D341Med (cell line): ENCODE data around the gene MICAL2.

Experiments used
- DNase-seq: peaks from one replicate; pipeline ENCODE4 v3.0.0; 2012; ENCODE audit warnings: low spot score

MICAL2 gene, protein sequence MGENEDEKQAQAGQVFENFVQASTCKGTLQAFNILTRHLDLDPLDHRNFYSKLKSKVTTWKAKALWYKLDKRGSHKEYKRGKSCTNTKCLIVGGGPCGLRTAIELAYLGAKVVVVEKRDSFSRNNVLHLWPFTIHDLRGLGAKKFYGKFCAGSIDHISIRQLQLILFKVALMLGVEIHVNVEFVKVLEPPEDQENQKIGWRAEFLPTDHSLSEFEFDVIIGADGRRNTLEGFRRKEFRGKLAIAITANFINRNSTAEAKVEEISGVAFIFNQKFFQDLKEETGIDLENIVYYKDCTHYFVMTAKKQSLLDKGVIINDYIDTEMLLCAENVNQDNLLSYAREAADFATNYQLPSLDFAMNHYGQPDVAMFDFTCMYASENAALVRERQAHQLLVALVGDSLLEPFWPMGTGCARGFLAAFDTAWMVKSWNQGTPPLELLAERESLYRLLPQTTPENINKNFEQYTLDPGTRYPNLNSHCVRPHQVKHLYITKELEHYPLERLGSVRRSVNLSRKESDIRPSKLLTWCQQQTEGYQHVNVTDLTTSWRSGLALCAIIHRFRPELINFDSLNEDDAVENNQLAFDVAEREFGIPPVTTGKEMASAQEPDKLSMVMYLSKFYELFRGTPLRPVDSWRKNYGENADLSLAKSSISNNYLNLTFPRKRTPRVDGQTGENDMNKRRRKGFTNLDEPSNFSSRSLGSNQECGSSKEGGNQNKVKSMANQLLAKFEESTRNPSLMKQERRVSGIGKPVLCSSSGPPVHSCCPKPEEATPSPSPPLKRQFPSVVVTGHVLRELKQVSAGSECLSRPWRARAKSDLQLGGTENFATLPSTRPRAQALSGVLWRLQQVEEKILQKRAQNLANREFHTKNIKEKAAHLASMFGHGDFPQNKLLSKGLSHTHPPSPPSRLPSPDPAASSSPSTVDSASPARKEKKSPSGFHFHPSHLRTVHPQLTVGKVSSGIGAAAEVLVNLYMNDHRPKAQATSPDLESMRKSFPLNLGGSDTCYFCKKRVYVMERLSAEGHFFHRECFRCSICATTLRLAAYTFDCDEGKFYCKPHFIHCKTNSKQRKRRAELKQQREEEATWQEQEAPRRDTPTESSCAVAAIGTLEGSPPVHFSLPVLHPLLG

DNA sequence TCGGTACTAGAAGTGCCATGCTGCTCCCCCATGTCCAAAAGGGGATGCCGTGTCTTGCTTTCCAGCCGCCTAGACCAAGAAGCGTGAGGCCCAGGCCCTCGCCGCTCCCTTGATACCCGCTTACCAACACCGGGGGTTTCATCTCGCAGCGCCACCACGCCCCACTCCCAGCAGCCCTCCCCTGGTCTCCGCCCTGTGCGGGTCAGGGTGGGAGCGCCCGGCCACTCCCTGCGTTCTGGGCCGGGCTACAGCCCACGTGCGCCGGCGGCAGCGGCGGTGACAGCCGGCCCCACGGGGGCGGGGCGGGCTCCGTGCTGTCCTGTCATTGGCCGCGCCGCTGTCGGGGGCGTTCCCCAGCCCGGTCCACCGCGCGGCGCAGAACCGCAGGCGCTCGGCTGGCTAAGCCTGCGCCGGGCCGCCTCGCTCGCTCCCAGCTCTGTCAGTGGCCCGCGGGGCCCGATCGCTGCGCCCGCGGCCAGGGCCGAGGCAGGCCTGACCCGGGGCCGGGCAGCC is at the start of gene MICAL2:
Gene MICAL2 (plus strand): TSS at position 390 of the 513 bp plus-strand sequence. CDS start 51,566 bp downstream, outside the sequence.
- DNase-seq = peak; percentile 98

DNA sequence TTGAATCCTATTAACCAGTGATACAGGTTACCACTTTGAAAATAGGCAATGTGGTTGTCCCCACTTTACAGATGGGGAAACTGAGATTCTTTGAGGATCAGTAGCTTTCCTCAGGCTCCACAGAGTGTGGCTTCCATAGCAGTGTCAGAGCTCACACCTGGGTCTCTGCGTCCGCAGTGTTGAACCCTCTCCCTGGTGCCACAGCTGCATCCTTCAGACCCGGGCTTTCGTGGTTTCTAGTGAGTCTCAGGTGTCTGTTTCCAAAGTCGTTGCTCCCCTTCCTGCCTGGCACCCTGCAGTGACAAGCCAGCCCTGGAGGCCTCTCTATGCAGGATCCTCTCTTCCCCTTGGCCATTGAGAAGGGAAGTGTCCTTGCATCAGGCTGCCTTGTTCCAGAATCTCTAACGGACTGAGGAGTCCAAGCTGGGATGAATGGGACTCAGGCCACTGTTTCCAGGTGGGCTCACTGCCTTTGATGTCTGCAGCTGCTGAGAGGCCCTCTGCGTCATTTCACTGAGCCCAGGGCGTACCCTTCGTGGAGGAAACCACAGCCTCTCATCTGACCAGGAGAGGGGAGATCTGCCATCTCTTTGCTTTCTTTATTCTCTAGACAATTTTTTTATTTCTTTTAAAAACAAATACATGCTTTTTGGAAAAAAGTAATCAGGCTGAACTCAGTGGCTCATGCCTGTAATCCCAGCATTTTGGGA is 48.4 kb upstream of the MICAL2 start:
- DNase-seq = no peak

DNA sequence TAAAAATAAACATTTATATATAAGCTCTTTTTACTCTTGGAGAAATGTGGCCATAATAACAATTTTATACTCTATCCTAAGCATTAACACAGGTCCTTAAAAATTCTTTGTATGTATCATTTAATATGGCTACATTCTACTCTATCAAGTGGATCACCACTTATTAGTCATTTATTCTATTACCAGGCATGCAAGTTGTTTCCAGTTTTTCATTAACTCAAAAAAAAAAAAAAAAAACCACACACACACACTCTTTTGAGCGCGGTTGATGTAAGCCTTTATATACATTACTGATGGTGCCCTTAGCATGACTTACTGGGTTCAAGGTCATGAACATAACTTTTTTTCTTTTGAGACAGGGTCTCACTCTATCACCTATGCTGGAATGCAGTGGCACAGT is 47.1 kb upstream of the MICAL2 start:
- DNase-seq = no peak

DNA sequence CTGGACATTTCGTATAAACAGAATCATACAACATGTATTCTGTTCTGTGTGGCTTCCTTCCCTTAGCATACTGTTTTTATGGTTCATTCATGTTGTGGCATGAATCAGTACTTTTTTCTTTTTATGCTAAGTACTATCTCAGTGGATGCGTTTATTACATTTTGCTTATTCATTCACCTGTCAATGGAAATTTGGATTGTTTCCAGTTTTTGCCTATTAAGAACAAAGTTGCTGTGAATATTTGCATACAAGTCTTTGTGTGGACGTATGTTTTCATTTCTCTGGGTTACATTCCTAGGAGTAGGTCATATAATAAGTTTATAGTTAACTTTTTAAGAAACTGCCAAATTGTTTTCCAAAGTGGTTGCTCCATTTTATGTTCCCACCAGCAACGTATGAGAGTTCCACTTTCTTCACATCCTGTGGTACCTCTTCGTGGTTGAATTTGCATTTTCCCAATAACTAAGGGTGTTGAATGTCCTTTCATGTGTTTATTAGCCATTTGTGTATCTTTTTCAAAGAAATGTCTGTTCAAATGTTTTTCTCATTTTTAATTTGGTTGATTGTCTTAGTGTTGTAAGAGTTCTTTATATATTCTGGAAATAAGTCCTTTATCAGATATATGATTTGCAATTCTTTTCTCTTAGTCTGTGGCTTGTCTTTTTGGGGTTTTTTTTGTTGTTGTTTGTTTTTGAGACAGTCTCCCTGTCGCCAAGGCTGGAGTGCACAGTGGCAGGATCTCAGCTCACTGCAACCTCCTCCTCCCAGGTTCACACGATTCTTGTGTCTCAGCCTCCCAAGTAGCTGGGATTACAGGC is 46.0 kb upstream of the MICAL2 start:
- DNase-seq = no peak

DNA sequence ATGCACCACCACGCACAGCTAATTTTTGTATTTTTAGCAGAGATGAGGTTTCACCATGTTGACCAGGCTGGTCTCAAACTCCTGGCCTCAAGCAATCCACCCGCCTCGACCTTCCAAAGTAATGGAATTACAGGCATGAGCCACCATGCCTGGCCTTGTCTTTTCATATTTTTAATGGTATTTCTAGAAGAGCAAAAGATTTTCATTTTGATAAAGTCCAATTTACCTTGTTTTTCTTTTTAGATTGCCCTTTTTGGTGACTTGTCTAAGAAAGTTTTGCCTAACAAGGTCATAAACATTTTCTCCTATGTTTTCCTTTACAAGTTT is 45.5 kb upstream of the MICAL2 start:
- no peak for DNase-seq

DNA sequence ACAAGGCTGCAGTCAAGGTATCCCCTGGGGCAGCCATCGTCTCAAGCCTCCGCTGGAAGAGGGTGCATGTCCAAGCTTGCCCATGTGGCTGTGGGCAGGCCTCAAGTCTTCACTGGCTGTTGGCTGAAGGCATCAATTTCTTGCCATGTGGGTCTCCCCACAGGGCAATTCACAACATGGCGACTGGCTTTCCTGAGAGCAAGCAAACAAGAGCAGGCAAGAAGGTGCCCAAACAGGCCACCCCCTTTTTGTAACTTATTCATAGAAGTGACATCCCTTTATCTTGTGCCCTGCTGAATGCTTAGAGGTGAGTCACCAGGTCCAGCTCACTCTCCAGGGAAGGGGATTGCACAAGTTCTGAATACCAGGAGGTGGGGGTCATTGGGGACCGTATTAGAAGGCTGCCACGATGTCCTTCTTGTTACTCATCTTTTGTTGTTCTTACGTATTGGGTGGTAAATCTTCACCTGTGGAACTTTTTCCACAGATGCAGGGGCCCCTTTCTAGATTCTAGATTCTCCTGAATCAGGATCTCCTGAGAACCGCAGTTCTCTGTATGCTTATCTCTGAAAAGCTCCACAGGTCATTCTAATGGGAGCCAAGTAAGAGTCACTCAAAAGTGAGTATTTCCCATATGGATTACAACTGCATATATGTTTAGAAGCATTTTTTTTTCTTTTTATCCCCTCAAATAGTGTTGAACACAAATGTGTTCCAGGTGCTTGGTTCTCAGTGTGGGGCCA is 44.2 kb upstream of the MICAL2 start:
- DNase-seq = no peak

DNA sequence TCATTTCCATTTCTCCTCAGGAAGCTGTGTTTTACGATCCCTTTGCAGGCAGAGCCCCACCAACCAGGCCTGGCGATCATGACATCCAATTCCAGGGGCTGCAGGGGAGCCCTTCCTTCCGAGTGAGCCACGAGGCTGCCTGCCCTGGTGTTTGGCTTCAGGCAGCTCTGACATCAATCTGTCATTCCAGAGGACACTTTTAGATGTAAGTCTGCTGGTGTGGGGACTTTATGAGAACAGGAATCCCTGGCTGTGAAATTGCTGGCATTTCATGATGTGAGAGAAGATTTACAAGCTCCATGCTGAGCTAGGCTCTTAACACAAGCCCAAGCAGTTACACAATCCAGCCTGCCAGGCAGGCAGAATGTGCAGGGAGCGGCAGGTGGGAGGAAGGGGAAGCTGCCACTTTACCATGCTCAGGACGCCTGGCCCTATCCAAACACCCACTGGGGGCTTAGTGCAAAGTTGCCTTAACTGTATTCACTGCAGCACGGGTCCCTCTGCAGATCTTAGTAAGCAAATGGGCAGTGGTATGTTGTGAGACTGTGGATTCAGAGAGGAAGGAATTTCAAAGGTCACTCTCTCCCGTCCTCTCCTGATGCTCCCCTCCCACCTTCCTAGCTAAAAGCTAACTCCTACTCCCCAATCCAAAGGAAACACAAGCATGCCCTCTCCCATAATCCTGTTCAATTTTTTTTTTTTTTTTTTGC is 43.4 kb upstream of the MICAL2 start:
- DNase-seq = no peak

DNA sequence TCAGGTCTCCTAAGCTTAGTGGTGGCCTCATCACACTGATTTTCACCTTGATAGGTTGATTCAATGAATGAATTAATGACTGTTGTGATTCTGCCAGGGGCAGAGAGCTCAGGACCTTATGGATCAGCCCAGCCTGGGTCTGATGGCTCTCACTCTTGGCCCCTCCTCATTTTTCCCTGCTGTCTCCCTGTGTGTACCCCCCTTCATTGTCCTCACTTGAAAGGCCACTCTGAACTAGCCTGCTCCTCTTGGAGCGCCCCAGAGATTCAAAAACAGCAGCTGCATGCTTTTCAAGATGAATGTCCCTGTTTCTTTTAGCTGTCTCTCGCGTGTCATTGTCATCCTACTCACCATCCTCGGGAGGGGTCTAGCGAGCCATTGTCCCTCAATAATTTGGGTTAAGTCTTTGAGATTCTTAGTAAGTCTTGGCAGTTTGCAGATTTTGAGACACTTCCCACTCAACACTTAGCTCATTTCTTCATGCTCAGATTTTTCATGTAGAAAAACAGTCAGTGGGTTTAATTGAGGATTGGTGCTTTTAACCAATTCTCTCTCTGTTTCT is 42.5 kb upstream of the MICAL2 start:
- no peak for DNase-seq

DNA sequence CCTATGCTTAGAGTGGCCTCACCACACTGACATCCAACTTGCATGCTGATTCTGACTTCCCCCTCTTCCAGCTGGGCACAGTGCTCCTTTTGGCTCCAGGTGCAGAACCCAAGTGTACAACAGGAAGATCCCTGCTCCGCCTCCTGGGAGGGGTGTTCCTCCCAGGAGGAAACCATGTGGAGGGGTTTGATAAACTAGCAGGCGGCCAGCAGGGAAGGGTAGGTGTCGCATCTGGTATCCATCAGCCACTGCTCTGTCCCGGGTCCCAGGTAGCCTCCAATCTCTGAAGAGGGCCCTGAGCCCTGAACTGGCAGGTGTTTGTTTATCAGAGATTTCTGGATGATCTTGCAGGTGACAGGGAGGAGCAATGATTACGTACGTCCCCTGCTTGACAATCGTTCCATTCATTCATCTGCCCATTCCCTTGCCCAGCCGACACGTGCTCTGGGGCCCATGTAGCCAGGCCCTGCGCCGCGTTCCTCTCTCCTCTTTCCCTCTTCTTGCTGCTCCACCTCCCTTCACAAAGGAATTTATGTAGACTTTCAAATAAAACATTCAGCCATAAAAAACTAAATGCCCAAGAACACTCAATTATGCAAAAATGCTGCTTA is 41.2 kb upstream of the MICAL2 start:
- DNase-seq = no peak

DNA sequence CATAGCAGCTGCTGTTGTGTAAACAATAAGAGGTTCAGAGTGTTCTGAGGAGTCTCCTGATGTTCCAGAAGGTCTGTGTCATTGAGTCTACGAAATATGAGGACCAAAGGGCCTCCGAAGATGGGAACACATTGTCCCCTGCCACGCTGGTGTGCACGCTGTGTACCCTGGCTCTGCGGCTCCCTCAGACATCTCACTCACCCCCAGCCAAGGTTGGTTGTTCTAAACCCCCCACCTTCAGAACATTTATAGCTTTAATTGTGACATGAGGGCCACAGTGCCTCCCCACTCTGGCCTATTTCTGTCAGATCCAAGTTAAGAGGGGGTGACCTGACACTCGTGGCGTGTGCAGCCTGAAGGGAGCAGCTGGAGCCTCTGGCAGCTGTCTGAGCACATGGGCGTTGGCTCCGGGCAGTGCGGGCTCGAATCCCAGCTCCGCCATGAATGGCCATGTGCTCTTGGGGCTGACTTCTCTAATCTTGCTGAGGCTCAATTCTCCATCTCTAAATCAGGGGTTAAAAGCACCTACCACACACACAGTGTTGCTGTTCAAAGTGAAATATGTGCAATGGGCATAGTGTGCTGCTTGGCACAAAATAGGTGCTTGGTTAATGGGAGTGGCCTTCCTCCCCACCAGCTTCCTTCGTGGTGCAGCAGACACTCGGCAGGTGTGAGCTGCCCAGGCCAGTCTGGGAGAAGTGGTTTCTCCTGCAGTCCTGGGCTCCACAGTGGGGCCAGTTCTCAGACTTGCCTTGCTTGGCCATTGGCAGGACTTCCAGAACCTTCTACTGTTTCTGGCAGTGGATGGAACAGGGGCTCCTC is 39.7 kb upstream of the MICAL2 start:
- DNase-seq = no peak

DNA sequence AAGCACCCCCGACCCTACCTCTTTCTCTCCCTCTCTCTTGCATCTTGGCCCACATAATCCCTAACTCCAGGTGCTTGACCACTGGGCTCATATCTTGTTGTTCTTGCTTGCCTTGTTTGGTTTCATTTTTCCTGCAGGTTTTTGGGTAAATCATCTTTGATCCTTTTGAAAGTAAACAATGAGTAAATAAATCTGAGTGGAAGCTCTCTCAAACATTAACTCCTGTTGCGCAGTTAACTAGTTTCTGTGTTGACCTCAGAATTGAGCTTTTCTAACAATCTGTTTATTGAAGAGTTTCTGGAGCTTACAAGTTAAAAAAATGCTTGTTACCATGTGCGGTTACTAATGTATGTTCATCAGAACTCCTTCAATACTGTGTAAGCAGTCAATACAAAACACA is 38.8 kb upstream of the MICAL2 start:
- no peak for DNase-seq

DNA sequence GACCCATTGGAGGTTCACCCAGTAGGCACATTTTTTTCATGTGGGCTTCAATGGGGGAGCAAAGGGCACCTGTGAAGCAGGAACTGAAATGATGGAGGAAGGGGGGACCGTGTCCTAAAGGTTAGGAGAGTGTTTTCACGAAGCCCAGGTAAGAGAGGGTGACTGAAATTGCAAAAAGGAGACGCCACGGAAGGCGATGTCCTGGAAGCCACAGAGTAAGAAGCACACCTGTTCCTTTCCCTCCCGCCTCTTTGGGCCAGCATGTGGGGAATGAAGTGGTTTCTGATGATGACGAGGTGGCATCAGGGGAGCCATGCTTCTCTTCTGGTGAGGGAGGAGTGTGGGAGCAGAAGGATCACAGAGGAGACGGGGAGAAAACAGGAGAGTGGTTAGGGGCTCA is 37.0 kb upstream of the MICAL2 start:
- no peak for DNase-seq

DNA sequence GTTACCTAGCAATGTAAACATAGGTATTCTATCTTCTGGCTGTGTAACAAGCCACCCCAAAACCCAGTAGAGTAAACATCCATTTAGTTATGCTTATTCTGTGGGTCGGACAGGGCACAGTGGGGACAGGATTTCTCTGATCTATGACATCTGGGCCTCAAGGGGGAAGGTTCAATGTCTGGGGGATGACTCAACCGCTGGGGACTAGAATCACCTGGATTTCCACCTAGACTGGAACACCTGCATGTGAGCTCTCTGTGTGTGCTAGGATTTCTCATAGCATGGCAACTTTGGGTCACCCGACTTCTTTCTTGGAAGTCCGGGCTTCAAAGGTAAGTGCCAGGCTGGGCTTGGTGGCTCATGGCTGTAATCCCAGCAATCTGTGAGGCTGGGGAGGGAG is 36.5 kb upstream of the MICAL2 start:
- DNase-seq = no peak

DNA sequence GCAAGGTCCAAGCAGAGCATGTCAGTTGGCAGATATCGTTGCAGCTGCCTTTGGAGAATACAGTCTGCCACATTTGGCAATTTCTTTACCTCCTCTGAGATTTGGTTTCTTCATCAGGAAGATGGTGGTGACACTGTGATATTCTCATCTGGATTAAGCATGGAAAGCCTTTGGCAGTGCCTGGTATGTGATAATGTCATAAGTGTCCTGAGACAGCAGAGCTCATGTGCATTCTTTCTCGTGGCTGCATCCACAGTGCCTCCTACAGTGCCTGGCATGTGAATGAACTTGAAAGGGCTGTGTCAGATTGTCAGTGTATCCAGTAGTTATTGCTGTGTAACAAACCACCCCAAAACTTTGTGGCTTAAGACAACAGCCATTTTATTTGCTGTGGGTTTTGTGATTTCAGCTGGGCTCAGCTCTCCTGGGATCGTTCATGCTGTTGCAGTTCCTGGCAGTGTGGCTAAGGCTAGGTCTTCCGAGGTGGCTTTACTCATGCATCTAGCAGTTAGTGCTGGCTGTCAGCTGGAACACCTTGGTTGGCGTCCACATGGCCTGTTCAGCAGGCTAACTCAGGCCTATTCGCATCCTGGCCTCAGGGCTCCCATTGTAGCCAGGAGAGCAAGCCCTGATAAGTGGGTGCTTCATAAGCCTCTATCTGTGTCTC is 35.7 kb upstream of the MICAL2 start:
- DNase-seq = no peak

DNA sequence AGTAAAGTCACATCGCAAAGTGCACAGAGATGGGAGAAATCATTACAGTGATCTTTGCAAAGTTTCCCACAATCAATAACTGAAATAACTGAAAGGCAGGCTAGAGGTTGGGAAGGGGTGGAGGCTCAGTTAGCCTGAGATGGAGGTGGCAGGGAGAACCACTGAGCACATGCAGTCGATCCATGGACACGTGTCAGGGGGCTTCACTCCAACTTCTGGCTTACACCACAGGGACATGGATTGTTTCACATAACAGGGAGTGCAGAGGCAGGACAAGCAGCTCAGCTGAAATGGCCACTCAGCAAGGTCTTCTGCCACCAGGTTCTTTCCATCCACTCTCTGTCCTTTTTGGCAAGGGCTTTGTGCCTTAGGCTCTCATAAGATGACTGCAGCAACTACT is 35.1 kb upstream of the MICAL2 start:
- no peak for DNase-seq

DNA sequence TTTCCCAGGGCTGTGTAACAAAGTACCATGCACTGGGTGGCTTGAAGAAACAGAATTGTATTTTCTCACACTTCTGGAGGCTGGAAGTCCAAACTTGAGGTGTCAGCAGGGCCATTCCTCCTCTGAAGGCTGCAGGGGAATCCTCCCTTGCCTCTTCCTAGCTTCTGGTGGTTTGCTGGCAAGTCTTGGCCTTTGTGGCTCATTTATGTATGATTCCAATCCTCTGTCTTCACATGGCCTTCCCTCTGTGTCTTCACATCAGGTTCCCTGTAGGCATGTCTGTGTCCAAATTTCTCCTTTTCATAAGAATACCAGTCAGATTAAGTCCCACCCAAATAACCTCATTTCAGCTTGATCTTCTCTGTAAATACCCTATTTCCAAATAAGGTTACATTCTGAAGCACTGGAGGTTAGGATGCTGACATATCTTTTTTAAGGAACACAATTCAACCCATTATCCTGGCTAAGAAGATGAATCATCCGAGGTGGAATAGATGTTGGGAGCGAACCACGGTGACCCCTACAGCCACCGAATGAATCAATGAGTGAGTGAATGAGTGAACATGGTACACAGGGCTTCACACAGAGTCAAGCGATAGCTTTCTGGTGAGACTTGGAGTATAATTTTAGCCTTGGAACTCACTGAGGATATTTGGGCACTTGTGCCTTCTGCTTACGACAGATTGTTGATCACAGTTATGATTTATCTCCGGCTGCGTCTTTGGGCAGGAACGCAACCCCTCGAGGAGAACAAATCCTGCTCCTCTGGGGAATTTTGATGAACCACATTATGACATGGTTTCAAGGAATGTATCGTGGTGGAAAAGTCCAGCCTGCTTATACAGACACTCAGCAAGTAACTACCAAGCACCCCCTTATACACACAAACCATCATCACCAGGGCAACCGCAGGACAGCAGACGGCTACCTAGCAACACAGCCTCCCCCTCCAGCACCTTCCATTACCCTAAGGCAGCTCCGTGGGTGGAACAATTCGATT is 34.3 kb upstream of the MICAL2 start:
- DNase-seq = no peak
